ENCODE measurements around the gene LPP.
"Not testable (repeated sequence)": the region's sequence is repeated elsewhere in the genome, so short reads cannot be mapped to it uniquely, and the experiment has no call there.

LPP gene

DNA sequence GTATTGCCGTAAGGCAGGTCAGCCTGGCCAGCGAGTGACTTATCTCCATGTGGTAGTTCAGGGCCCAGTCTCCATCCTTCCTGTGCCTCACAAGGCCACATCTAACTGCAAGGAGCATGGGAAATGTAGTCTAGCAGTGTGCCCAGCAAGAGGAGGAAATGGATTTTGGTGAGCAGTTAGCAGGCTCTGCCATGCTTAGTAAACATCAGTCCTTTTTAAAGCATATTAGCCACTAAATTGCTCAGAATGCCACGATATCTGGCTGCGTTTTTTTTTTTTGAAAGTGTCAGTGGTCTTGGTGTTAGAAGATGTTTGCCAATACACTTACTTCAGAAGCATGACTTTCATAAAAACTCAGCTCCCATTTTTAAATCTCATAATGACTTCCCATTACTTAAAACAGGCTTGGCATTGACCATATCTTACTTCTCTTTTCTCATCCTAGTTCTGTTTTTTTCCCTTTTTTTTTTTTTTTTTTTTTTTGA lies 547.6 kb downstream of the LPP start:
- no peak for DNase-seq (ENCODE audit: low read depth in 2 of 2)

DNA sequence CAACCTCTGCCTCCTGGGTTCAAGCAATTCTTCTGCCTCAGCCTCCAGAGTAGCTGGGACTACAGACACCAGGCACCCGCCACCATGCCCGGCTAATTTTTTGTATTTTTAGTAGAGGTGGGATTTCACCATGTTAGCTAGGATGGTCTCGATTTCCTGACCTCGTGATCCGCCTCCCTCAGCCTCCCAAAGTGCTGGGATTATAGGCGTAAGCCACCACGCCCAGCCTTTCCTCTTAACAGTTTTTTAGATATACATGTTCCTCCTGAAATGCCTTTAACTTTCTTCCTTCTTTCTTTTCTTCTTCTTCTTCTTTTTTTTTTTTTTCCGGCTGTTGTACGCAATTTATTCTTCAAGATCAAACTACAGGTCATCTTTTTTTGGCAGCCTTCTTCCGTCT lies 548.1 kb downstream of the LPP start:
- not testable (repeated sequence) for DNase-seq (ENCODE audit: low read depth in 2 of 2)

- DNase-seq (ENCODE audit: low read depth in 2 of 2), result no peak
These were observed 552.2 kb downstream of the LPP start for GRCh38 chr3:188706176-188706575.

DNA sequence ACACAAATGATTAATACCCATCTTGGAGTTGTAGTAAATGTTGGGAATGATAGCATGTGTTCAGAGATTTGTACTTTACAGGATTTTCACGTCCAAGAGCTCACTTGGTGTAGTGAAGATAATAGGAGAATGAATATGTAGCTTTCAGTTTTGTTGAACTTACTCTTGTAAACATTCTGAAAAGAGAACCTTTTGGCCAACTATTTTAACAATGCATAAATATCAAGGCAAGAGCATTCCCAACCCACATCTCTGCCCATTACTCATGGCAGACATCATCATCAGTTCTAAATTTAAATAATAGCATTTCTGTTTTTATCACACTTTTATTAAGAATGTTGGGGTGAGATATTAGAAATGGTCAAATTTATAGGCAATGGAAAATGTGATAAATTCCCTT lies 552.6 kb downstream of the LPP start:
- DNase-seq (ENCODE audit: low read depth in 2 of 2), result no peak

- no peak for DNase-seq (ENCODE audit: low read depth in 2 of 2)
These were observed 553.7 kb downstream of the LPP start for GRCh38 chr3:188707381-188708288.

DNA sequence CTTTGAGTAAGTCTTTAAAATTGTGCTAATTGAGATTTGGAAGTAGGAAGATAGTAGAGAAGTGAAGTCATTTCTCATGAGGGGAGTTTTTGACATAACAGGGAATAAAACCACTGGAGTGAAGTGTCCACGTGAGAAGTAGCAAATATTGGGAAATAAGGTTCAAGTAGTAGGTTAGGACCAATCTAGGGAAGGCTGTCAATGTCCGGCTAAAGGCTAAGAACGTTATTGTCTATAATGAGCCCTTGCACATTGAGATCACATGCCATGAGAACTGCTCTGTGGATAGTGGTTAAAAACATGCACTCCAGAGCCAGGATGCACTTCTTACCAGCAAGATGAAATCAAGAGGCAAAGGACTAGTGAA lies 557.9 kb downstream of the LPP start:
- DNase-seq (ENCODE audit: low read depth in 2 of 2), result no peak

DNA sequence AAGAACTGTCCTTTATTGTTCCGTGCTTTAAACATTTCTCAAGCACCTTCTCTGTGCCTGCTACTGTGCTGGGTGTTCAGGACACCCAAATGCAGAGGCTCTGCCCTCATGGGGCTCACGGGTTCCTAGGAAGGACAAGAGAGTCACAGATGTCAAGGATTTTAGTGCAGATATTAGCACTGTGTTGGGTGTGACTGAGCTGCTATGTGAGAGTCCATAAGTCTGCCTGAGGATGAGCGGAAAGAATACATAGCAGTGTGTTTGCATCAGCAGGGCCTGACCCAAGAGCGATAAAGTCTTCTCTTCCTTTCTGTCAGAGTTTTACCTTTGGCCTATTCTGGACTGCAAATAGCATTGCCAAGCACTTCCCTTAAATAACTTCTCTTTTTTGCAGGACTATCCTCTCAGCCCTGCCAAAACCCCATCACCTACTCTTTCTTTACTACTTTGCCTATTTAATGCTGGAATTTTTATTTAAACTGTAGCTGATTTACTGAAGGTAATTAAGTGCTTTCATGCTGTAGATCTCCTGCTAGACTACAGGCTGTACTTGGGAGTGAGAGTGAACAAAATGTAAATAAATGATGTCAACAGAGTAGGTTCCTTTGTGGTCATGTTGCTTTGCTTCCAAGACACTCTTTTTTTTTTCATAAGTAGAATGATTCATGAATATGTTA lies 558.4 kb downstream of the LPP start:
- no peak for DNase-seq (ENCODE audit: low read depth in 2 of 2)

DNA sequence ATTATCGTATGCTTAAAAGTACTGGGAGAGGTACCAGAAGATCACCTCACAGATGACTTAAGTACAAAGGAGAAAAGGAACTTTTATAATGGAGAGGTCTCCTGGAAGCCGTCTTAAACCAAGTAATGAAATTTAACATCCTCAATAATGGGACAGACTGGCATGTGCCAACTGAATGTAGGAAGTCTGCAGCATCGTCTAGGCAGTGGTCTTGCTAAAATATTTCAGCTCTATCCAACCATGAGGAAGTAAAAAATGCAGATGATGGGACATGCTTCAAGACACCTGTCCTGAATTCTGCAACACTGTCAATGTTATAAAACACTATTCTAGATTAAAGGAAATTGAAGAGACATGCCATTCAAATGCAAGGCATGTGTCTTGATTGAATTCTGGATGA lies 559.0 kb downstream of the LPP start:
- DNase-seq (ENCODE audit: low read depth in 2 of 2), result no peak

- DNase-seq (ENCODE audit: low read depth in 2 of 2), result no peak
These were observed 565.6 kb downstream of the LPP start for GRCh38 chr3:188719545-188719944.

GRCh38 chr3:188720215-188720614 lies 566.3 kb downstream of the LPP start:
- DNase-seq (ENCODE audit: low read depth in 2 of 2), result no peak

DNA sequence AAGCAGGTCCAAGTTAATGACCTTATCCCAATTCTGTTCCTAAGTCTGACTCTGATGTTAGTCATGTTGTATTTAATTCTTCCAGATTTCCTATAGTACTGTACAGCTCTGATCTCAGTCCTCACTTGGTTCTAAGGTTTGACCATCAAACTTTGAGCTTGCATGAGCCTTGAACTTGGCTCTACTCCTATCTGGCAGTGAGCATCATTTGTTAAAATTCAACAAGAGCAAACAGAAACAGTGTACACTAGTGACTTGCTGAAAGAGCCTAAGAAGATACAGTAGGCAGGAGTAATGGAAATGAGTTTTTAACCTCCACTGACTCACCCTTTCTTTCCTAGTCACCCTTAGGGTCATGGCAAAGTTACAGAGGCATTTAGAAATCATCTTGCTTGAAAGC lies 566.7 kb downstream of the LPP start:
- no peak for DNase-seq (ENCODE audit: low read depth in 2 of 2)

- no peak for DNase-seq (ENCODE audit: low read depth in 2 of 2)
These were observed 567.4 kb downstream of the LPP start for GRCh38 chr3:188721312-188721711.

GRCh38 chr3:188721990-188722389 lies 568.0 kb downstream of the LPP start:
- no peak for DNase-seq (ENCODE audit: low read depth in 2 of 2)

DNA sequence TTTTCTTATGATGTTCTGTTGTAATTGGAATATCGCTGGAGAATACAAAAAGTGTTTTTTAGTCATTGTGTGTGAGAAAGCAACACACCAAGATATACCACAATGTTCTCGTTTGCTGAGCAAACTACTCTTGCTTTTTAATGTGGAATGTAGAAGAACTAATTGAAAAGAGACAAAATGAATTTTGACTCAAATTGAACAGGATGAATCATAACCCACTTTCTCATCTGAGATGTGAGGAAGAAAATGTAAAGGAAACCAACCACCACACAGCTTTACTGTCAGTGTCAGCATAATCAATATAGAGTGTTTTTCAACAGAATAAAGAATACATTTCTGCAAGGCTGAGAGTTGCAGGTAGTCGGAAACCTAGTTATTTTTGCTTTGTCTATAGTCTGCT lies 569.0 kb downstream of the LPP start:
- no peak for DNase-seq (ENCODE audit: low read depth in 2 of 2)

- no peak for DNase-seq (ENCODE audit: low read depth in 2 of 2)
These were observed 573.1 kb downstream of the LPP start for GRCh38 chr3:188727052-188727451.

DNA sequence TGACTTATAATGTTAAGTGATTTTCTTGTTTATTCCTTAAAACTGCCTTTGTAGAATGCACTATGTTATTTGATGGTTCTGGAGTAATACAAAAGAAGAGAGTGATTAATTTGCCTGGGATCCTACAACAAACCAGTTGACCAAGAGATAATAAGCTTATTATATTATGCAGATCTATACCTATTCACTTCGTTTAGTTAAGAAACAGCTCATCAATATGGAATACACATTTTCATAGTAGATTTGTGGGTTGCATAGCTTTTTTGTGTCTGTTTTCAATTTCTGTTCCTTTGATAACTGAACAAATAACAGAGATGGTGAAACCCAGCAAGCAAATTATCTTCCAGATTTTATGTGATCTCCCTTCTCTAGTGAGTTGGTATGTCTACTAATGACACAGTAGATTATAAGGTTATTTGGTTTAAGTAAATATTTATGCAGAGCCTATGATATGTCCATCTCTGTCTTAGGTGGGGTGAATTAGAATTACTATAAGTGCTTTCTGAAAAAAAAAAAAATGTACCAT lies 574.5 kb downstream of the LPP start:
- no peak for DNase-seq (ENCODE audit: low read depth in 2 of 2)

- no peak for DNase-seq (ENCODE audit: low read depth in 2 of 2)
These were observed 575.5 kb downstream of the LPP start for GRCh38 chr3:188729422-188729821.

- no peak for DNase-seq (ENCODE audit: low read depth in 2 of 2)
These were observed 580.4 kb downstream of the LPP start for GRCh38 chr3:188734395-188734794.

- no peak for DNase-seq (ENCODE audit: low read depth in 2 of 2)
These were observed 585.6 kb downstream of the LPP start for GRCh38 chr3:188739511-188739910.

DNA sequence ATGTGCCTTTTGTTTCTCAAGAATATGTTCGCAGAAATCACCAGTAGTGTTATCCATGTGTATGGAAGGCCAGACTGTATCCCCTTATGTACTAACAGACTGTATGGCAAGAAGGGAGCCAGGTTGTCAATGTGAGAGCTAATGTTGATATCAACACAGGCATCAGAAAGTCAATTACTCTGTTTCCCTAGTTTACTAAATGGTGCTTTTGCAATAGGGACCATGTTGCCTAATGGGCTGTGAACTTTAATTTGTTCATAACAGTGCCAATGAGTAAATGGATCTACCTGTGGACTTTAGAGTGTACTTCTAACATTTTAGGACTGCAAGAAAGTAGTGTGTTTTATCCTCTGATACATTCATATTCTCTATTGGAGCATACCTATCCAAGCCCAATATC lies 586.1 kb downstream of the LPP start:
- DNase-seq (ENCODE audit: low read depth in 2 of 2), result no peak

- no peak for DNase-seq (ENCODE audit: low read depth in 2 of 2)
These were observed 589.0 kb downstream of the LPP start for GRCh38 chr3:188742755-188743550.

DNA sequence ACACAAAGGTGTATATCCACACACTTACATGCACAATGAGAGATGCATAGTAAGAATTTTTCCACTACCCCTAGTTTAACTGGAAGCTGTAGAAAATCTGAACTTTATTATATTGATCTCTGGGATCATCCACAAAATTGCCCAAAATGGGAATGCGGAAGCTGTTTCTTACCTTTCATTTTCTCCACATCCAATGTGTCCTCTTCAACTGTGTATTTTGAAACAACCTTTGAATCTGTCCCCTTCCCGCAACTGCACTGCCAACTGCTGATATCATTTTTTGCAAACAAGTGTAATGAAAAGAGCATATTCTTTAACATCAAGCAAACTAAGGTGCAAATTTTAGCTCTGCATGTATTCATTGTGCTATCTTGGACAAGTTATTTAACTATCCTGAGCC lies 590.2 kb downstream of the LPP start:
- no peak for DNase-seq (ENCODE audit: low read depth in 2 of 2)

Measured in stimulated activated CD4-positive, alpha-beta T cell treated with anti-CD3 and anti-CD28 coated beads, Interleukin-15, amount 100 ng/mL, for 48 hours (primary cell).